C4-2B (cell line): ENCODE data around the gene TPRG1L.

Source experiments
- H3K27ac ChIP-seq: fragments of 450-650 bp; 2 replicates; pipeline ENCODE4 v1.5.1; 2017
- ZFX ChIP-seq: fragments of 450-650 bp; IDR thresholded peaks from 2 replicates; pipeline ENCODE4 v1.6.1; 2017
- TF ChIP-seq, protein P1 (sequence below): fragments of 450-650 bp; conservative IDR thresholded peaks from 2 replicates; pipeline ENCODE4 v1.5.1; 2017; ENCODE audit warnings: mild to moderate bottlenecking

TPRG1L gene

DNA sequence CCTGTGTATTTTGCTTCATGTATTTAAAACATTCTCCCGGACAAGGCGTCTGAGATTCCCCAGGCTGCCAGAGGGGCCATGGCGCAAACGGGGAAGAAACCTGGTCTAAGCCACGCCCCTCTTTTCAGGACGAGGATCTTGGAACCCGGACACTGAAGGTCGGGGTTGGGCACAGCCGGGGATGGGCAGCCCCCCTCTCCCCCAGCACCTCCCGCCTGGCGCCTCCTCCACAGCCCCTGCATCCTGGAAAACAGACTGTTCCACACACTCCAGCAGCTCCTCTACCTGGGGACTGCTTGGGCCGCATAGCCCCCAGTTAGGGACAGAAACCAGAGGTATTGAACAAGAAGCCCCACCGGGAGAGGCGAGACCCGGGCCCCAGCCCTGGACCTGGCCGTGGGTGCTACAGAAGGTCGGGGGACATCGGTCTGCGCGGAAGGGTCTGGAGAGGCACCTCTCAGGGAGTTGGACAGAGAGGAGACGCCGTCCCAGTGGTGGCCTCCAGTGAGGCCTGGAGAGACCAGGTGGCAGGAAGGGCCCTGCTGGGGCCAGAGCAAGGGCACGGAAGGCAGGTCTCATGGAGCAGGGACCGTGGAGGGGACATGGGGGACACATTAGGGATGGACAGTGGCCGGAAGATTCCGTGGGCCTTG, 32.9 kb downstream of the TPRG1L start:
- no peak overlapping the region for H3K27ac ChIP-seq
- TF ChIP-seq ZFX = no peak
- TF ChIP-seq, protein P1, sequence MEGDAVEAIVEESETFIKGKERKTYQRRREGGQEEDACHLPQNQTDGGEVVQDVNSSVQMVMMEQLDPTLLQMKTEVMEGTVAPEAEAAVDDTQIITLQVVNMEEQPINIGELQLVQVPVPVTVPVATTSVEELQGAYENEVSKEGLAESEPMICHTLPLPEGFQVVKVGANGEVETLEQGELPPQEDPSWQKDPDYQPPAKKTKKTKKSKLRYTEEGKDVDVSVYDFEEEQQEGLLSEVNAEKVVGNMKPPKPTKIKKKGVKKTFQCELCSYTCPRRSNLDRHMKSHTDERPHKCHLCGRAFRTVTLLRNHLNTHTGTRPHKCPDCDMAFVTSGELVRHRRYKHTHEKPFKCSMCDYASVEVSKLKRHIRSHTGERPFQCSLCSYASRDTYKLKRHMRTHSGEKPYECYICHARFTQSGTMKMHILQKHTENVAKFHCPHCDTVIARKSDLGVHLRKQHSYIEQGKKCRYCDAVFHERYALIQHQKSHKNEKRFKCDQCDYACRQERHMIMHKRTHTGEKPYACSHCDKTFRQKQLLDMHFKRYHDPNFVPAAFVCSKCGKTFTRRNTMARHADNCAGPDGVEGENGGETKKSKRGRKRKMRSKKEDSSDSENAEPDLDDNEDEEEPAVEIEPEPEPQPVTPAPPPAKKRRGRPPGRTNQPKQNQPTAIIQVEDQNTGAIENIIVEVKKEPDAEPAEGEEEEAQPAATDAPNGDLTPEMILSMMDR = no peak

DNA sequence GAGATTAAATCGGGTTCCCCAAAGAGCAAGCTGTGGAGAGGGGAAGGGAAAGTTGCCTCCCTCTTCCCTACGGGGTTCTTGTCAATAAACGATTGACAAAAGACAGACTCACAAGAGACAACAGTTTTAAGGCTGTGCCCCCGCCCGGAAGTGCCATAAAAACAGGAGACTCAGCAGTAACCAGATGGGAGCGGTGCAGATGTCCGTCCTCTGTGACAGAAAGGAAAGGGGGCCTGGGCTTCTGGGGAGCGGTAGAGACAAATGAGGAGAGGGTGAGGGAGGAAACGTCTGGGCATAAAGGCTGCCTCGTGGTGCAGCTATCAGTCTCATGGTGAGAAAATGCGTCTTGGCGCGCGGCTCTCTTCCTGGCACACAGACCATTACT, 33.4 kb downstream of the TPRG1L start:
- no peak overlapping the region for H3K27ac ChIP-seq
- no peak for TF ChIP-seq ZFX
- TF ChIP-seq, protein P1 = no peak

DNA sequence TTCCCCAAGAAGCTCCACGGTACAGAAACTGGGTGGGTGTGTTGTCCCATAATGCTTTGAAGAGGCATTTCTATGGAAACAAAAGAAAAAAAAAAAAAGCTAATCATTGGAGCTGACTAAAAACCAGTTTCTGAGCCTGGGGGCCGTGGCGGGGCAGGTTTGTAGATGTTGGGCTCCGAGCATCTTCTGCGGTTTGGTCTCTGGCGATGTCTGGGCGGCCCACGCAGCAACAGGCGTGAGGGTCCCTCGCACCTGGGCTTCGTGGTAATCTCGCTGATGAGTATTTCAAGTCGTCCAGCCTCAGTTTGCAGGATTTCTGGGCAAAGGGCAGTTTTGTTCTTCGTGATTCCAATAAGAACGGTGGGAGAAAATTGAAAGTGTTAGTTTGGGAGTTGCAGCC, 34.3 kb downstream of the TPRG1L start:
- no peak overlapping the region for H3K27ac ChIP-seq
- TF ChIP-seq, protein P1 = no peak
- TF ChIP-seq ZFX = no peak

DNA sequence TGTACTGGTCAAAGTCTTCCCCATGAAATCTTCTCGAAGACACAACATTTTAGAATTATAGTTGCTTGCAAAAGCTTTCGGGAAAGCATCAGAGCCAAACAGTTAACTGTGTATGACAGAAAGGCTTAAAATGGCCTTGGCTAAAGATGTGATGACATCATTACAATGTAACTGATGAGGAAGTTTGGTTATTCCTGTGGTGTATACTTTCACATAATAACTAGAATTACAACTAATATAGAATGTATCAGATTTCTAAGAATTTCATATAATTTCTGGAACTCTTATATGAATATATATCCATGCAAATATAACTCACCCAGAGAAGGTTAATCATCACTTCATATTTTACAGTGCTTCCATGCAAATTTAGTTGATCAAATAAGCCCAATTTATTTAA, 35.9 kb downstream of the TPRG1L start:
- no peak overlapping the region for H3K27ac ChIP-seq
- TF ChIP-seq ZFX = no peak
- TF ChIP-seq, protein P1 = no peak

DNA sequence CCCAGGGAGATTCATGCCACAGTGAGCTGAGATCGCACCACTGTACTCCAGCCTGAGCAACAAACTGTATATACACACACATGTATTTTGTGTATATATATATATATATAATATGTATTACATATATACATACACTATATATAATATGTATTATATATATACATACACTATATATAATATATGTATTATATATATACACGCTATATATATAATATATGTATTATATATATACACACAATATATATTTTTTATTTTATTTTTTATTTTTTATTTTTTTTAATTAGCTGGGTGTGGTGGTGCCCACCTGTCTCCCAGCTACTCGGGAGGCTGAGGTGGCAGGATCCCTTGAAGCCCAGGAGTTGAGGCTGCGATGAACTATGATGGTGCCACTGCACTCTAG, 36.8 kb downstream of the TPRG1L start:
- H3K27ac ChIP-seq = no peak overlapping the region
- no peak for TF ChIP-seq ZFX
- TF ChIP-seq, protein P1 = no peak

DNA sequence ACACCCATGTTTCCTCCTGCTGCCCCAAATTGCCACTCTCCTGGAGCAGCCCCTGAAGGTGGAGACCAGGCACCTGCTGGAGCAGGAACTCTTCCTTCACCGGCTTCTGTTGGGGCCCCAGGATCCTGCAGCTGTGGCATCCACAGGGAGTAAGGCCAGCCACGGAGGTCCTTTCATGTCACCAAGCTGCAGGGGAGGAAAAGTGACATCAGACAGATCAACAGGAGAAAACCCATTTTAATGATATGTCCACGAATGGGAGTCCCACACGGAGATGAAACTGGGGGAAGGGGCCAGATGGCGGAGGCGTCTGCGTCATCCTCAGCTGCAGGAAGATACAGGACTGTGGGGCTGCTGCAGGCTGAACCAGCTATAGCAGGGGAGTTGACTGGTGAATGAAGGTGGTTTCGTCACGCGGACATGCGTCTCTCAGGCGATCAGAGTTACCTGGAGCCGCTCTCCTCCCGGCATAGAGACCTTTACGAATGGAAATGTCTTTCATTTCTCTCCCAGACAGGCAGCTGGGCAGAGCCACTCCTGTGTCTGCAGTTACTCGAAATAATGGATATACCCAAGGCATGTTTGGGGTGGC, 37.4 kb downstream of the TPRG1L start:
- no peak overlapping the region for H3K27ac ChIP-seq
- TF ChIP-seq, protein P1 = no peak
- TF ChIP-seq ZFX = no peak

DNA sequence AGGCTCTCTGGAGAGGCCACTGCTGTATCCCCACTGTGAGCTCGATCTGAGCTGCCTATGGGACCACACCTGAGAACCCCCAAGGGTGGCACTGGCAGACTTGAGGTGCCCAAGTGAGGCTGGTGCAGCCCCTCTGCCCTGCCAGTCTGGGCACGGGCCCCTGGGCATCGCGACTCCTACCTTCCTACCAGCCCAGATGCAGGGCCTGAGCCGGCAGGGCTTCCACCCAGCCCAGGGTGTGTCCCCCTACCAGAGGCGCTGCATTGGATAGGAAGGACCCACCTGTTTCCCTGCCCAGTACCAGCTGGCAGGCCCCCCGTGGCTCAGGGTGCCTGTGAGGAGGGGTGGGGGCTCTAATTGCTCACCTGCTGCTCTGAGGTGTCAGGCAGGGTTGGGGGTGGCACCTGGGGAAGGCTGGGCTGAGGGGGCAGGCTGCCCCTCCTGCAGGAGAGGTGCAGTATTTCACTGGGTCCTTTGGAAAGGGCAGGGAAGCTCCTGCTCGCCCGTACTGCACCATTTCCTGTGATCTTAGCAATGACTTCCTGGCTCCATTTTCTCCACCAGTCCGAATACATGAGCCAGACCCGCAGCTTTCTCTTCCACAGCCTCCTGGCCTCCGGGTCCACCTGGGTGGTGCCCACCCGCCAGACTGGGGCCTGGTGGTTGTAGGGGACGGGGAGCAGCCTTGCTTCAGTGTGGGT, 39.3 kb downstream of the TPRG1L start:
- H3K27ac ChIP-seq = no peak overlapping the region
- TF ChIP-seq, protein P1 = no peak
- TF ChIP-seq ZFX = no peak
